BJ (cell line): ENCODE results near the gene NEURL1B. TPM values are rescaled to one million over a fixed set of nuclear protein-coding genes. Genes with fewer than 3 reads are reported as not detected.
A peak's percentile ranks its signal among the peaks of the same experiment; 100 is the strongest.

Source experiments
- CTCF ChIA-PET: fragments of 350-600 bp; formaldehyde crosslinking; extraction: SDS; loops from one replicate; lab custom pipeline; 2021; ENCODE audit warnings: antibody characterized with exemption, inconsistent platforms; lab: Yijun Ruan, JAX
- POLR2A ChIA-PET: fragments of 300-600 bp; sonication (Branson Sonifier 250); formaldehyde crosslinking; extraction: SDS; loops from one replicate; lab custom pipeline; 2021; ENCODE audit warnings: antibody characterized with exemption; lab: Charles Lee
- DNase-seq: peaks from one replicate; pipeline ENCODE4 v3.0.0-alpha.2; 2011; ENCODE audit warnings: low read depth
- H3K27me3 ChIP-seq: 2 replicates; pipeline ENCODE4 v1.6.0; 2011; ENCODE audit warnings: low read length; ENCODE audit not compliant: control insufficient read depth, insufficient read depth
- H3K36me3 ChIP-seq: 2 replicates; pipeline ENCODE4 v1.5.1; 2011; ENCODE audit warnings: low read length; ENCODE audit not compliant: control insufficient read depth, insufficient read depth
- H3K4me3 ChIP-seq: 2 replicates; pipeline ENCODE4 v1.5.1; 2011; ENCODE audit warnings: low read depth, mild to moderate bottlenecking, control low read depth, low read length
- polyA plus RNA-seq: library from polyadenylated mRNA; depleted of rRNA; stranded (reverse); fragments of >200 nt; gene quantifications from 2 replicates; pipeline ENCODE4 v1.2.3, GENCODE V29; 2011
- TF ChIP-seq, protein P1 (sequence below): IDR thresholded peaks from 2 replicates; pipeline ENCODE4 v1.5.1; 2011; ENCODE audit warnings: low read depth, mild to moderate bottlenecking, control low read depth, inconsistent platforms, low read length, moderate library complexity; ENCODE audit not compliant: insufficient read depth

The NEURL1B gene
- polyA plus RNA-seq, 1 experiment: 2.3 TPM

DNA sequence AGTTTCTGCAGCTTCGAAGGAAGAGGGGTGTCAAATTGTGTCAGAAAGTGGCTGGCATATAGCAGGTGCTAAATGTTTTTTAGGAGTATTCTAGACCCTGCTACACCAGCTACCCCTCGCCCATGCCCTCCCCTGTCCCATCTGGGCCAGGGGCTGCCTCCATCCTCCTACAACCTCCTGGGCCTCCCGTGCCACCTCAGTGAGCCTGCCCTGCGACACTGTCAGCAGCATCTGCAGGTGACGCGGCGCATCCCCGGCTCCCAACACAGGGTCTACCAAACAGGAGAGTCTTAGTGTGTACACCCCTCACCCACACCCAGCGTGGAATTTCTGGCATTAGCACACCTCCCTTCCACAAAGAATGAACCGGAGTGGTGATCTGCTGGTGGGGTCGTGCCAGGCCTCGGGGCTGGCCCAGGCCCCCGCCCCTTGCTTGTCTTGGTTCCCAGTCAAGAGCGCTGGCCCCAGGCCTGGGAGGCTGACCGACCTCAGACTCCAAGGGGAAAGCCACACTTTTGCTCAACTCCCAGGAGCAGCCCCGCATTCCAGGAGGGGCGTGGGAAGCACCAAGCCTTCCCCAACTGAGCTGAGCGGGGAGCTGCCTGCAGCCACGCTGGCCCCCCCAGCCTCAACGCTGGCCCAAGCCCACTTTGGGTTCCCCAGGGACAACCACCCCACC lies 55.2 kb downstream of the NEURL1B start:
- CTCF ChIA-PET: interaction anchor here (0.5 to 11.6 kb wide), 29 partner anchors 8 to 1215 kb away, joined by 3 to 284 read pairs (median 5); partner anchors contain the start of gene NEURL1B
- POLR2A ChIA-PET: no interaction called here
- DNase-seq: no peak
- Histone ChIP-seq H3K4me3 (no peak overlapping the region), H3K36me3 (no peaks in the 10 kb centered on the region), H3K27me3 (peaks cover 11% of the 10 kb centered on the region; the same call in 1 of the 2 replicates)
- TF ChIP-seq, protein P1, sequence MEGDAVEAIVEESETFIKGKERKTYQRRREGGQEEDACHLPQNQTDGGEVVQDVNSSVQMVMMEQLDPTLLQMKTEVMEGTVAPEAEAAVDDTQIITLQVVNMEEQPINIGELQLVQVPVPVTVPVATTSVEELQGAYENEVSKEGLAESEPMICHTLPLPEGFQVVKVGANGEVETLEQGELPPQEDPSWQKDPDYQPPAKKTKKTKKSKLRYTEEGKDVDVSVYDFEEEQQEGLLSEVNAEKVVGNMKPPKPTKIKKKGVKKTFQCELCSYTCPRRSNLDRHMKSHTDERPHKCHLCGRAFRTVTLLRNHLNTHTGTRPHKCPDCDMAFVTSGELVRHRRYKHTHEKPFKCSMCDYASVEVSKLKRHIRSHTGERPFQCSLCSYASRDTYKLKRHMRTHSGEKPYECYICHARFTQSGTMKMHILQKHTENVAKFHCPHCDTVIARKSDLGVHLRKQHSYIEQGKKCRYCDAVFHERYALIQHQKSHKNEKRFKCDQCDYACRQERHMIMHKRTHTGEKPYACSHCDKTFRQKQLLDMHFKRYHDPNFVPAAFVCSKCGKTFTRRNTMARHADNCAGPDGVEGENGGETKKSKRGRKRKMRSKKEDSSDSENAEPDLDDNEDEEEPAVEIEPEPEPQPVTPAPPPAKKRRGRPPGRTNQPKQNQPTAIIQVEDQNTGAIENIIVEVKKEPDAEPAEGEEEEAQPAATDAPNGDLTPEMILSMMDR: no peak

DNA sequence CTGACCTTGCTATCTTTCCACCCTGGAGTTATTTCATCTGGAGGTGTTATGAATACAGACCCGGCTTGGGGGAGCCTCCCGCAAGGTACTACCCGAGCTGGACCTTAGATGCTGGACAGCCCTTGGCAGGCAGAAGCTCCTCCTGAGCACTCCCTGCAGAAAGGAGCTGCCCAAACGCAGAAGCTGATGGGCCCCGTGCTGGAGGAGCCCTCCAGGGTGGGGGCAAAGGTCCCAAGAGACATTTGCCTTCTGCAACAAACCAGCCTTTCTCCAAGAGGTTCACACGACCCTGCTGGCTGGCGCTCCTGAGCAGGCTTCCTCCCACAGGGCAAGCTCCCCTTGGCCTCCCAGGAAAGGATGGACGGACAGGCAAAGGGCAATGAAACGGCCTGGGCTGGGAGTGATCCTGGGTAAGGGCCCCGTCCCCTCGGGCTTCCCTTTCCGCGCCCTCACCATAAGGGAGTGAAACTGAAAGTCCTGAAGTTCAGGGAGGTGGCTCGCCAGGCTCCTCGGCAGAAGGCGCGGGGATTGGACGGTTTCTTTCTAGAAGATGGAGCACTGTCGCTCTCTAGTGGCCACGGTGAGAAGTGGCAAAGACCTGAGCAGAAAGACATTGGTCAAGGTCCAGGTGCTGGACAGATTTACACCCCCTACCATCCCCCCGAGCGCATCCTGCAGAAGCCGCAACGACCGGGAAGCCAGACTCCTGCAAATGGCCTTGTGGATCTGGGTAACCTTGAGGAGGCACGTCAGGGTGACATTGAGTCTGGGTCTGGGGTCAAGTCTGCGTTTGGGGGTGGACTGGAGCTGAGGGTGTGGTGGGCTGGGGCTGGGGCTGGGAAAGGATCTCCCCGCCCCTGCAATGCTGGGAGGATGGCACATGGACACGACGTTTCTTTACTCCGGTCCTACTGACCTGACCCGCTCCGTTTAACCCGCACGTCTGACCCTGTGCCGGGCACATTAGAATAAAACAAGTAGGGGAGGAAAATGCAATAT lies 56.4 kb downstream of the NEURL1B start:
- ChIA-PET CTCF (interaction anchor here (0.5 to 11.6 kb wide), 52 partner anchors 9 to 1214 kb away, joined by 3 to 284 read pairs (median 4); partner anchors contain the start of gene NEURL1B), POLR2A (interaction anchor here (0.6 kb wide), 1 partner anchor 690 kb away, joined by 3 read pairs; no protein-coding TSS in a partner anchor)
- Histone ChIP-seq H3K27me3 (peaks cover 16% of the 10 kb centered on the region), H3K36me3 (no peaks in the 10 kb centered on the region), H3K4me3 (peak overlapping the region; percentile 66)
- TF ChIP-seq, protein P1: peak; percentile 92
- no peak for DNase-seq

DNA sequence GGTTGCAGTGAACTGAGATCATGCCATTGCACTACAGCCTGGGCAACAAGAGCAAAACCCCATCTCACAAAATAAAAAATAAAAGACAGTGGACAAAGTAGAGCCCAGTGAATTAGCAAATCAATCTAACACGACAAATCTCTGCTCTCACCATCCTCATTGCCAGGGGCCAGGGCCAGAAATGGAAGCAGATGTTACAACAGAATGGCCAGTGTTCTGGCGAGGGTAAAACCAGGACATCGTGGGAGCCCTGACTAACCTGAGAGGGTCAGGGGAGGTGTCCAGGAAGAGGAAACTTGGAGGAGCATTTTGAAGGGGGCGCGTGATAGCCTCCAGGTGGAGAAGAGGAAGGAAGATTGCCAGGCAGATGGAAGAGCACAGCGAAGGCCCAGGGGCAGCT lies 58.4 kb downstream of the NEURL1B start:
- no peak overlapping the region for H3K4me3 ChIP-seq
- POLR2A ChIA-PET: no interaction called here
- TF ChIP-seq, protein P1: no peak
- H3K27me3 ChIP-seq: peaks cover 20% of the 10 kb centered on the region
- H3K36me3 ChIP-seq: no peaks in the 10 kb centered on the region
- DNase-seq: no peak
- CTCF ChIA-PET: interaction anchor here (1.0 to 11.6 kb wide), 7 partner anchors 7 to 238 kb away, joined by 3 to 284 read pairs (median 14); no protein-coding TSS in a partner anchor

DNA sequence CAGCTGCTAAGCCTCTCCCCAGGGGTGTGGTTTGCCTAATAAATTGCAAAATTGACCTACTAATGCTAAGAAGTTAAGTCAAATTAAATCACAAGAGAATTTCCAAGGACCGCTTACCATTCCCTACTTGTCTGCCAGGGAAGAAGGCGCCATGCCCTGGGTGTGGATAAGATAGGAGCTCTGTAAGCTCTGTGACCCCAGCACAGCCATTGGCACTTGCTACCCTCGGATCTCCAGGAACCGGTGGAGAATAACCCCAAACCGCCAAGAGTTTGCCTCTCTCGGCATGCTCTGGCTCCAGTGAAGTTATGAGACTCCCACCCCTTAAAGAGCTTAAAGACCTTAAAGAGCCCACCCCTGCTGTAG lies 58.9 kb downstream of the NEURL1B start:
- ChIA-PET POLR2A (no interaction called here), CTCF (interaction anchor here (1.0 to 11.6 kb wide), 5 partner anchors 12 to 225 kb away, joined by 3 to 284 read pairs (median 4); no protein-coding TSS in a partner anchor)
- H3K36me3 ChIP-seq: no peaks in the 10 kb centered on the region
- no peak for DNase-seq
- H3K4me3 ChIP-seq: no peak overlapping the region
- H3K27me3 ChIP-seq: peaks cover 20% of the 10 kb centered on the region
- TF ChIP-seq, protein P1: no peak
